Stimulated activated naive CD8-positive, alpha-beta T cell treated with anti-CD3 and anti-CD28 coated beads, Interleukin-15, amount 100 ng/mL, for 72 hours (primary cell): Measurements from ENCODE around the gene TNFSF13.

ENCODE experiments used
- ATAC-seq: fragments of 150-1000 bp; cut with Tn5 transposase; 2 replicates; pipeline ENCODE4 v1.10.0; 2021; ENCODE audit warnings: mild to moderate bottlenecking, moderate library complexity
- DNase-seq, 2 donors: peaks; one replicate each; pipeline ENCODE4 v3.0.0; 2021 to 2022
- H3K27ac Mint-ChIP-seq, 2 donors: one replicate each; pipeline ENCODE4 v1.8.0; 2022; ENCODE audit warnings: mild to moderate bottlenecking in 2 of 2, mixed read lengths in 2 of 2, moderate library complexity in 2 of 2
- H3K27me3 Mint-ChIP-seq: one replicate; pipeline ENCODE4 v1.8.0; 2022; ENCODE audit warnings: mixed read lengths
- H3K4me1 Mint-ChIP-seq: one replicate; pipeline ENCODE4 v1.8.0; 2022; ENCODE audit warnings: mild to moderate bottlenecking, mixed read lengths
- H3K4me3 Mint-ChIP-seq, 2 donors: one replicate each; pipeline ENCODE4 v1.8.0; 2022; ENCODE audit warnings: mild to moderate bottlenecking in 2 of 2, mixed read lengths in 2 of 2, moderate library complexity in 1 of 2
- H3K9me3 Mint-ChIP-seq, 2 donors: one replicate each; pipeline ENCODE4 v1.8.0; 2022; ENCODE audit warnings: mixed read lengths in 2 of 2

TNFSF13 gene

GRCh38 chr17:7561028-7561575, 2.6 kb downstream of the TNFSF13 start:
- H3K9me3 Mint-ChIP-seq, result no peaks in the 10 kb centered on the region
- DNase-seq (peak; percentile 82 to 89), ATAC-seq (peak; percentile 80)
- peak overlapping the region; percentile 93 to 96 for H3K27ac Mint-ChIP-seq
- H3K4me1 Mint-ChIP-seq, result peaks cover 80% of the 10 kb centered on the region
- H3K4me3 Mint-ChIP-seq, result peak overlapping the region; percentile 98 to 99
- H3K27me3 Mint-ChIP-seq, result no peaks in the 10 kb centered on the region

GRCh38 chr17:7561589-7562207, 3.1 kb downstream of the TNFSF13 start, which contains the start of gene SENP3:
Gene SENP3, plus strand, starts transcription at chr17:7561919. Its CDS starts 1,158 bp downstream, at chr17:7563077.
- Mint-ChIP-seq H3K27me3 (no peaks in the 10 kb centered on the region), H3K4me1 (peaks cover 76% of the 10 kb centered on the region), H3K9me3 (no peaks in the 10 kb centered on the region), H3K4me3 (peak within 1 kb of the TSS; percentile 98 to 99), H3K27ac (peak within 1 kb of the TSS; percentile 93 to 98)
- peak; percentile 87 for ATAC-seq
- DNase-seq, result peak; percentile 87 to 90

GRCh38 chr17:7562208-7562605, 3.7 kb downstream of the TNFSF13 start:
- peak overlapping the region; percentile 93 to 98 for H3K27ac Mint-ChIP-seq
- ATAC-seq (peak; percentile 9), DNase-seq (no peak)
- no peaks in the 10 kb centered on the region for H3K27me3 Mint-ChIP-seq
- H3K4me1 Mint-ChIP-seq, result peaks cover 75% of the 10 kb centered on the region
- no peaks in the 10 kb centered on the region for H3K9me3 Mint-ChIP-seq
- H3K4me3 Mint-ChIP-seq, result peak overlapping the region; percentile 98 to 99

GRCh38 chr17:7563115-7563869, 4.7 kb downstream of the TNFSF13 start:
- peak overlapping the region; percentile 98 to 99 for H3K4me3 Mint-ChIP-seq
- H3K4me1 Mint-ChIP-seq, result peaks cover 66% of the 10 kb centered on the region
- H3K9me3 Mint-ChIP-seq, result no peaks in the 10 kb centered on the region
- ATAC-seq (no peak), DNase-seq (no peak)
- H3K27ac Mint-ChIP-seq, result peak overlapping the region in 1 of 2 donors; percentile 93
- H3K27me3 Mint-ChIP-seq, result no peaks in the 10 kb centered on the region

GRCh38 chr17:7569571-7569970, 11.0 kb downstream of the TNFSF13 start:
- Mint-ChIP-seq H3K9me3 (no peaks in the 10 kb centered on the region), H3K27me3 (no peaks in the 10 kb centered on the region), H3K27ac (no peak overlapping the region), H3K4me3 (no peak overlapping the region), H3K4me1 (peaks cover 64% of the 10 kb centered on the region)
- ATAC-seq (no peak), DNase-seq (no peak)

GRCh38 chr17:7570351-7570750, 11.8 kb downstream of the TNFSF13 start:
- Mint-ChIP-seq H3K4me1 (peaks cover 64% of the 10 kb centered on the region), H3K27me3 (no peaks in the 10 kb centered on the region), H3K4me3 (no peak overlapping the region), H3K9me3 (no peaks in the 10 kb centered on the region), H3K27ac (no peak overlapping the region)
- no peak for DNase-seq
- no peak for ATAC-seq

GRCh38 chr17:7572338-7572587, 13.7 kb downstream of the TNFSF13 start:
- no peak for ATAC-seq
- Mint-ChIP-seq H3K9me3 (no peaks in the 10 kb centered on the region), H3K4me3 (peak overlapping the region; percentile 98 to 99), H3K4me1 (peaks cover 78% of the 10 kb centered on the region), H3K27me3 (no peaks in the 10 kb centered on the region), H3K27ac (peak overlapping the region; percentile 100)
- no peak for DNase-seq

- DNase-seq (peak; percentile 100), ATAC-seq (peak; percentile 88)
- H3K9me3 Mint-ChIP-seq, result no peaks in the 10 kb centered on the region
- H3K27ac Mint-ChIP-seq, result peak overlapping the region; percentile 100
- peak overlapping the region; percentile 98 to 99 for H3K4me3 Mint-ChIP-seq
- H3K4me1 Mint-ChIP-seq, result peaks cover 83% of the 10 kb centered on the region
- no peaks in the 10 kb centered on the region for H3K27me3 Mint-ChIP-seq
These were observed 14.2 kb downstream of the TNFSF13 start for GRCh38 chr17:7572588-7573323.

- Mint-ChIP-seq H3K4me1 (peaks cover 87% of the 10 kb centered on the region), H3K4me3 (peak overlapping the region; percentile 98 to 99)
These were observed 15.0 kb downstream of the TNFSF13 start for GRCh38 chr17:7573324-7574080.

GRCh38 chr17:7574176-7574953, 15.8 kb downstream of the TNFSF13 start:
- Mint-ChIP-seq H3K27me3 (no peaks in the 10 kb centered on the region), H3K9me3 (no peaks in the 10 kb centered on the region), H3K4me1 (peaks cover 91% of the 10 kb centered on the region), H3K27ac (peak overlapping the region; percentile 20 to 100), H3K4me3 (peak overlapping the region; percentile 98 to 99)
- ATAC-seq (no peak), DNase-seq (no peak)

More at GRCh38 chr17:7573324-7574080, 15.0 kb downstream of the TNFSF13 start:
- Mint-ChIP-seq H3K27ac (peak overlapping the region; percentile 100), H3K27me3 (no peaks in the 10 kb centered on the region), H3K9me3 (no peaks in the 10 kb centered on the region)
- DNase-seq, result peak; percentile 88 to 92
- ATAC-seq, result peak; percentile 64

GRCh38 chr17:7575481-7575883, 16.9 kb downstream of the TNFSF13 start:
- no peaks in the 10 kb centered on the region for H3K27me3 Mint-ChIP-seq
- peak overlapping the region in 1 of 2 donors; percentile 89 for H3K27ac Mint-ChIP-seq
- H3K4me1 Mint-ChIP-seq, result peaks cover 97% of the 10 kb centered on the region
- no peak for DNase-seq
- H3K4me3 Mint-ChIP-seq, result peak overlapping the region; percentile 98 to 99
- no peak for ATAC-seq
- no peaks in the 10 kb centered on the region for H3K9me3 Mint-ChIP-seq

- Mint-ChIP-seq H3K4me3 (peak overlapping the region; percentile 98 to 99), H3K4me1 (peaks cover 97% of the 10 kb centered on the region), H3K27me3 (no peaks in the 10 kb centered on the region), H3K9me3 (no peaks in the 10 kb centered on the region), H3K27ac (peak overlapping the region in 1 of 2 donors; percentile 89)
- ATAC-seq (no peak), DNase-seq (no peak)
These were observed 17.4 kb downstream of the TNFSF13 start for GRCh38 chr17:7575959-7576358.

GRCh38 chr17:7576432-7576937, 17.9 kb downstream of the TNFSF13 start:
- Mint-ChIP-seq H3K27ac (peak overlapping the region in 1 of 2 donors; percentile 89), H3K4me3 (peak overlapping the region; percentile 23 to 48)

More at GRCh38 chr17:7576432-7576937, 17.9 kb downstream of the TNFSF13 start:
- no peak for DNase-seq
- peaks cover 97% of the 10 kb centered on the region for H3K4me1 Mint-ChIP-seq
- no peak for ATAC-seq
- no peaks in the 10 kb centered on the region for H3K9me3 Mint-ChIP-seq
- H3K27me3 Mint-ChIP-seq, result no peaks in the 10 kb centered on the region
